Ishikawa (cell line): ENCODE results near the gene PPP4R1.

Source experiments
- CEBPB ChIP-seq: IDR thresholded peaks from 2 replicates; pipeline ENCODE4 v1.6.1; 2012
- CREB1 ChIP-seq: IDR thresholded peaks from 2 replicates; pipeline ENCODE4 v1.6.1; 2012; ENCODE audit warnings: low read depth
- EGR1 ChIP-seq: IDR thresholded peaks from 2 replicates; pipeline ENCODE4 v1.6.1; 2012
- EP300 ChIP-seq: IDR thresholded peaks from 2 replicates; pipeline ENCODE4 v1.6.1; 2012; ENCODE audit warnings: borderline replicate concordance
- FOXM1 ChIP-seq: IDR thresholded peaks from 2 replicates; pipeline ENCODE4 v1.6.1; 2012; ENCODE audit warnings: low read depth, borderline replicate concordance
- MAX ChIP-seq: IDR thresholded peaks from 2 replicates; pipeline ENCODE4 v1.6.1; 2012
- NFIC ChIP-seq: IDR thresholded peaks from 2 replicates; pipeline ENCODE4 v1.6.1; 2012
- RAD21 ChIP-seq: IDR thresholded peaks from 2 replicates; pipeline ENCODE4 v1.6.1; 2012; ENCODE audit warnings: low read depth
- TAF1 ChIP-seq: IDR thresholded peaks from 2 replicates; pipeline ENCODE4 v1.6.1; 2012; ENCODE audit warnings: low read depth, mild to moderate bottlenecking
- TCF12 ChIP-seq: IDR thresholded peaks from 2 replicates; pipeline ENCODE4 v1.6.1; 2012; ENCODE audit warnings: low read depth
- TEAD4 ChIP-seq: IDR thresholded peaks from 2 replicates; pipeline ENCODE4 v1.6.1; 2012
- USF1 ChIP-seq: IDR thresholded peaks from 2 replicates; pipeline ENCODE4 v1.6.1; 2012
- YY1 ChIP-seq: IDR thresholded peaks from 2 replicates; pipeline ENCODE4 v1.6.1; 2012; ENCODE audit warnings: low read depth
- ZBTB7A ChIP-seq: IDR thresholded peaks from 2 replicates; pipeline ENCODE4 v1.6.1; 2012; ENCODE audit warnings: low read depth
- TF ChIP-seq, protein P1 (sequence below): IDR thresholded peaks from 2 replicates; pipeline ENCODE4 v1.6.1; 2012; ENCODE audit warnings: low read depth, mild to moderate bottlenecking

The PPP4R1 gene

DNA sequence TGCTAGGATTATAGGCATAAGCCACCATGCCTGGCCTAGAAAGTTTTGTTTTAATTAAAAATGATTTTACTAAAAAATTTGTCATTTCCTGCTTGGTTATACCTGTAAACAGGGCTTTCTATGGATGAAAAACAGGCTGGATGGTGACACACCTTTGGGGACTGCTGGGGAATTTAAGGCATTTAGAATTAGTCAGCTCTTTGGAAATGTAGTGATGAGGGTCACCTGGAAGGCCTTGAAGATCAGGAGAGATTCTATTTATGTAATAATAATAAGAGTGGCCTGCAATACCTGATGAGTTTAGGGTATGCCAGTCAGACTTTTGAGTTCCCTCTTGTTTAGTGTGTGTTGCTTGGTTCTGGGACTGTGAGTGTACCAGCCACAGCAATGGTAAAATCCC lies 87.9 kb downstream of the PPP4R1 start:
- TF ChIP-seq YY1 (no peak), USF1 (no peak), TCF12 (no peak), CREB1 (no peak), MAX (no peak), NFIC (no peak), TAF1 (no peak), TEAD4 (no peak), EP300 (no peak), EGR1 (no peak), RAD21 (no peak), ZBTB7A (no peak), CEBPB (no peak), FOXM1 (no peak)
- TF ChIP-seq, protein P1, sequence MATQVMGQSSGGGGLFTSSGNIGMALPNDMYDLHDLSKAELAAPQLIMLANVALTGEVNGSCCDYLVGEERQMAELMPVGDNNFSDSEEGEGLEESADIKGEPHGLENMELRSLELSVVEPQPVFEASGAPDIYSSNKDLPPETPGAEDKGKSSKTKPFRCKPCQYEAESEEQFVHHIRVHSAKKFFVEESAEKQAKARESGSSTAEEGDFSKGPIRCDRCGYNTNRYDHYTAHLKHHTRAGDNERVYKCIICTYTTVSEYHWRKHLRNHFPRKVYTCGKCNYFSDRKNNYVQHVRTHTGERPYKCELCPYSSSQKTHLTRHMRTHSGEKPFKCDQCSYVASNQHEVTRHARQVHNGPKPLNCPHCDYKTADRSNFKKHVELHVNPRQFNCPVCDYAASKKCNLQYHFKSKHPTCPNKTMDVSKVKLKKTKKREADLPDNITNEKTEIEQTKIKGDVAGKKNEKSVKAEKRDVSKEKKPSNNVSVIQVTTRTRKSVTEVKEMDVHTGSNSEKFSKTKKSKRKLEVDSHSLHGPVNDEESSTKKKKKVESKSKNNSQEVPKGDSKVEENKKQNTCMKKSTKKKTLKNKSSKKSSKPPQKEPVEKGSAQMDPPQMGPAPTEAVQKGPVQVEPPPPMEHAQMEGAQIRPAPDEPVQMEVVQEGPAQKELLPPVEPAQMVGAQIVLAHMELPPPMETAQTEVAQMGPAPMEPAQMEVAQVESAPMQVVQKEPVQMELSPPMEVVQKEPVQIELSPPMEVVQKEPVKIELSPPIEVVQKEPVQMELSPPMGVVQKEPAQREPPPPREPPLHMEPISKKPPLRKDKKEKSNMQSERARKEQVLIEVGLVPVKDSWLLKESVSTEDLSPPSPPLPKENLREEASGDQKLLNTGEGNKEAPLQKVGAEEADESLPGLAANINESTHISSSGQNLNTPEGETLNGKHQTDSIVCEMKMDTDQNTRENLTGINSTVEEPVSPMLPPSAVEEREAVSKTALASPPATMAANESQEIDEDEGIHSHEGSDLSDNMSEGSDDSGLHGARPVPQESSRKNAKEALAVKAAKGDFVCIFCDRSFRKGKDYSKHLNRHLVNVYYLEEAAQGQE = no peak

- no peak for TF ChIP-seq ZBTB7A
- no peak for TF ChIP-seq RAD21
- TF ChIP-seq, protein P1 = no peak
- no peak for TF ChIP-seq CREB1
- no peak for TF ChIP-seq TEAD4
- no peak for TF ChIP-seq MAX
- no peak for TF ChIP-seq EGR1
- TF ChIP-seq FOXM1 = no peak
- TF ChIP-seq EP300 = no peak
These were observed 91.4 kb downstream of the PPP4R1 start for GRCh38 chr18:9522952-9523351.

DNA sequence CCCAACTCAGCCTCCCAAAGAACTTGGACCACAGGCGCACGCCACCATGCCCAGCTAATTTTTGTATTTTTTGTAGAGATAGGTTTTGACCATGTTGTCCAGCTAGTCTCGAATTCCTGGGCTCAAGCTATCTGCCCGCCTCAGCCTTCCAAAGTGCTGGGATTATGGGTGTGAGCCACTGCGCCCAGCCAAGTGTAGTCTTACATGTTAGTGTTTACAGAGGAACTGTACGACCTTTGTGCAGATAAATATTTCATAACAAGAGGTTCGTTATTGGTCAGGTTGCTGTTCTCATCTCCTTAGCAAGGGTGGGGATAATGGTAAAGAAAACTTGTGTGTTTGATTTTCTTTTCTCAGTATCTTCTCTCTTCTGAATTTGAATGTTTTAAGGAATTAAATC lies 92.6 kb downstream of the PPP4R1 start:
- TF ChIP-seq YY1 = no peak
- no peak for TF ChIP-seq EP300
- TF ChIP-seq, protein P1 = no peak
- TF ChIP-seq EGR1 = no peak
- no peak for TF ChIP-seq ZBTB7A
- no peak for TF ChIP-seq TEAD4
- TF ChIP-seq CEBPB = no peak

DNA sequence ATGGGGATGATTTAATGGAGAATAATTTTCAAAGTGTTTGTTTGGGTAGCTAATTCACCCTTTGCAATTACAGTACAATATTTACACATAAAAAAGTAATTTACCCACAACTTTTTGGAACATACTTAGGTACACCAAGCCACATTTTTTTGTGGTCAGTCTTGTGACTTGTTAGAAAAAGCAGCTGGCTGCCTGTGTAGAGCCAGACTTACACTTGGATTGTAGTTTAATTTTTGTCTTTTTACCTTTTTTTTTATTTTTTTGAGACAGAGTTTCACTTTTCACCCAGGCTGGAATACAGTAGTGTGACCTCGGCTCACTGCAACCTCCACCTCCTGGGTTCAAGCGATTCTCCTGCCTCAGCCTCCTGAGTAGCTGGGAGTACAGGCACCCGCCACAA lies 93.7 kb downstream of the PPP4R1 start:
- TF ChIP-seq FOXM1 = no peak
- TF ChIP-seq TCF12 = no peak
- no peak for TF ChIP-seq RAD21
- no peak for TF ChIP-seq EGR1
- TF ChIP-seq USF1 = no peak

DNA sequence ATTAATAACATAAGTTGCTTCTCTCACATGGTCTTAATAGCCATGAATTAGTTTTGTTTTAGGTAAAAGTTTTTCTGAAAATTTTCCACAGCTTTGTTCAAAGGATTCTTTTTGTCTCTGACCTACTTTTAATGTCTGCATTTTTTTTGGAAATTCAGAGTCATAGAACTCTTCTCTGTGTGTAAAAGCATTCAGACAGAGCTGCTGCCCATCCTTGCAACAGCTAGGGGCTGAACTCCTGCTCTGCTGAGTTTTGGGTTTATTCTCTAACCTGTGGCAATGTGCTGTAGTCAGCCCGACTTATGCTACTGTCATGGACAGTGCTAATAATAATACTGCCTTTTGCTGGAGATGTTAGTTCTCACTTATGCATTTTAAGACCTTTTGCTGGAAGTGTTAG lies 95.0 kb downstream of the PPP4R1 start:
- TF ChIP-seq TAF1 = no peak
- no peak for TF ChIP-seq NFIC
- TF ChIP-seq FOXM1 = no peak
- TF ChIP-seq EP300 = no peak
- TF ChIP-seq, protein P1 = no peak
- TF ChIP-seq MAX = no peak
- no peak for TF ChIP-seq TEAD4
- no peak for TF ChIP-seq RAD21
- no peak for TF ChIP-seq TCF12
- no peak for TF ChIP-seq ZBTB7A
- no peak for TF ChIP-seq USF1
